GM19239 (cell line): ENCODE results near the gene M1AP.
A peak's percentile ranks its signal among the peaks of the same experiment; 100 is the strongest.

Experiments
- DNase-seq: peaks from one replicate; pipeline ENCODE4 v3.0.0; 2011; ENCODE audit warnings: low spot score; ENCODE audit not compliant: insufficient read length
- FAIRE-seq: peaks from 2 replicates; lab custom pipeline; 2011; peaks lifted over from hg19 to GRCh38; lab: Jason Lieb, UNC

Gene M1AP

DNA sequence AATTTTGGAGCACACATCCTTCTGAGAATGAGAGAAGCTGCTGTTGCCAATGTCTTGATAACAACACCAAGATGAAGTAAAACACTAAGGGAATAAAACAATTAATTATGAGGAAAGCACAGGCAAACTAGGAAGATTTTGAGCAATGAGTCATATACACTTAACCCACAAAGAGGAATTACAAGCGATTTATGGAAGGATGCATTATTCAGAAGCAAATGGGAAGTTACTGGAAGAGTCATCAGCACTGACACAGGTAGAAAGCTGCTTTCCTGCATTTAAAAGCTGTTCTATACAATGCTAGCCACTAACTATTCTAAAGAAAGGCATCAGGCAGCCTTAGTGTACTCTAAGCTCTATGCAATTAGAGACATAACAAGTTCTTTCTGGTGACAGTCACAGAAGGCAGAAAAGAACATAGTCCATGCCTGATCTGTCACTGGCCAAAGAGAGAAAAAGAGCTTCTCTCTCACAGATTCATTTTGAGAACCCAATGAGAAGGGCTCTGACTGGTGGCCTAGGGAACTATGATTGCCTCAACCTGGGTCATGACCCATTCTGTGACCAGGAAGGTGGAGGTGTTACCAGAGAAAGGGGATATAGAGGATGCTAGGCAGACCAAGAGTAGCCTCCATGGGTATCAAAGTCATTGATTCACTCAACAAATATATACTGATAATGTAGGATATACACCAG, 45.4 kb downstream of the M1AP start:
- DNase-seq, result no peak
- FAIRE-seq, result no peak

DNA sequence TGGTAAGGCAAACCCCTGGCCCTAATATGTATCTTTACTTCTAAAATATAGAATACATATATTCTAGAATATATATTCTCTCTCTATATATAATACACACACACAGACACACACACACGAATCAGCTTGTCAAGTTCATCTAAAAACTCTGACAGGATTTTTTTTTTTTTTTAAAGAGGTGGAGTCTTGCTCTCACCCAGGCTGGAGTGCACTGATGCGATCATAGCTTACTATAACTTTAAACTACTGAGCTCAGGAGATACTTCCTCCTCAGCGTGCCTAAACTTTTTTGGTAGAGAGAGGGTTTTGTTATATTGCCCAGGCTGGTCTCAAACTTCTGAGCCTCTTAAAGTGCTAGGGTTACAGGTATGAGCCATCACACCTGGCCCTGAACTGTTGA, 48.5 kb downstream of the M1AP start:
- DNase-seq (no peak), FAIRE-seq (no peak)

DNA sequence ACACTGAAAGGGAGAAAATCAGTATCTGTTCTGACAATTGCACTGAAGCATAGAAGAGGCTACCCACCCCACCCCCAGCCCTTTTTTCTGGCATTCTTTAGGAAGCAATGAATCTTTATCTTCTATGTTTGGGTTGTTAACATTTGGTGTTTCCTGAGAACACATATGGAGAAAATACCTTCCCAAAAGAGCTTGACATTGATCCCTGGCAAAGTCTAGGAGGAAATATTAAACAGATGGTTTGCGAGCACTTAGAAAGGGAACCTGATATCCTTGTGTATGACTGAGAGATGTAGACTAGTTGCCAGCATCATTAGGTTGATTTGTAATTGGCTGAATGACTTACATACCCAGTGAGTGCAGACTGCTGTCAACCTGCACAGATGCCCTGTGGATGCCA, 50.7 kb downstream of the M1AP start:
- FAIRE-seq (no peak), DNase-seq (no peak)

DNA sequence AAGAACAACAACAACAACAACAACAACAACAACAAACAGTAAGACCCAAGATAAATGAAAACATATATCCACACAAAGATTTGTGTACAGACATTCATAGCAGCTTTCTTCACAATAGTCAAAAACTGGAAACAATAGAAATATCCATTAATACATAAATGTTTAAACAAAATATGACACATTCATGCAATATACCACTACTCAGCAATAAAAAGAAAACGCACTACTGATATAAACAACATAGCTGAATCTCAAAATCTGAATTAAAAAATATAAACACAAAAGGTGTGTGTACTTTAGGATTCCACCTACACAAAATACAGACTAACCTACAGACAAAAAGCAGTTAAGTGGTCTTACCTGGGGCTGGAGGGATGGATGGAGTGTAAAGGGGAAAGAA, 51.5 kb downstream of the M1AP start:
- DNase-seq, result no peak
- peak; percentile 44 for FAIRE-seq

DNA sequence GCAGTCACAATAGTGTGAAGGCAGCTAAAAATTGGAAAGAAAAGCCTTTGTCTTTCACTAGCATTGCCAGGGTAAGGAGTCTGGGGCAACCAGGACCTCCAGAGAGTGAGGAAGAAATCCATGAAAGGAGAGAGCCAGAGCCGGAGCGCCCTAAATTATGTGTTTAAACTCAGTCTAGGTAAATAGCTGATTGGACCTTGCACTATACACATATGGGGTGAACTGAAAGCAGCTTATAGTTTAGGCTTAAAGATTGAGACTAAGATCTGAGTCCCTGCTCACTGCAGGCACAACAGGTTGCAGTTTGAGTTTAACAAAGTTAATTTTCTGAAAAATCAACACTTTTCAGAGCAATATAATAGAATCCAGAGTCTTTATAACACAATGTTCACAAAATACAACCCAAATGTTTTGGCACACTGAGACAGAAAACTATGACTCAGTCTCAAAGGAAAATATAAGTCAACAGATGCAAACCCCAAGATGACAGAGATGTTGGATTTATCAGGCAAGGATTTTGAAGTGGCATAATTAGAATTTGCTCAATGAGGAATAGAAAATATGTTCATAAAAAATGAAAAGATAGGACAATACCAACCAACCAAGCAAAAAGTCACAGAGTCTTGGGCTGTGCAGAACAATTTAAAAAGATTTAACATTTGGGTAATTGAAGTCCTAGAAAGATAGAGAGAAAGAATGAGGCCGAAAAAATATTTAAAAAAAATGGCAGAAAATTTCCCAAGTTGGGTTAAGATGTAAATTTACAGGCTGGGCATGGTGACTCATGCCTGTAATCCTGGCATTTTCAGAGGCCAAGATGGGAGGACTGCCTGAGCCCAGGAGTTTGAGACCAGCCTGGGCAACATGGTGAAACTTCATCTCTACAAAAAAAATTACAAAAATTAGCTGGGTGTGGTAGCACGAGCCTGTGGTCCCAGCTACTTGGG, 54.0 kb downstream of the M1AP start:
- FAIRE-seq, result no peak

DNA sequence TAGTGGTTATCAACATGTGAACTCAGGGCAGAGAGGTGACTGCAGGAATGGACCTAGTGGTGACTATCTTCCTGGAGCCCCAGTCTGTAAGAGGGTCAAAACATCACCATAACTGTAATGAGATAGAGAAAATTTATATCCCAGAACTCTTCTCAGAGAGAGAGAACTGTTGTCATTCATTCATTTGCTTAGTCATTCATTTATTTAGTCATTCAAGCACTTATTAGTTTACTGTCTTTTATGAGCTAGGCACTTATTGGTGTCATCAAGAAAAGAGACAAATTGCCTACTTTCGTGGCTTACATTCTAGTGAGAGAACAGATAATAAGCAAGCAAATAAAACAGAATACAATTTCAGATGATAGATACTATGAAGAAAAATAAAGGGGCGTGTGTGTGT, 59.5 kb downstream of the M1AP start:
- FAIRE-seq (no peak), DNase-seq (no peak)

More for the DNA sequence above, 54.0 kb downstream of the M1AP start:
- no peak for DNase-seq

DNA sequence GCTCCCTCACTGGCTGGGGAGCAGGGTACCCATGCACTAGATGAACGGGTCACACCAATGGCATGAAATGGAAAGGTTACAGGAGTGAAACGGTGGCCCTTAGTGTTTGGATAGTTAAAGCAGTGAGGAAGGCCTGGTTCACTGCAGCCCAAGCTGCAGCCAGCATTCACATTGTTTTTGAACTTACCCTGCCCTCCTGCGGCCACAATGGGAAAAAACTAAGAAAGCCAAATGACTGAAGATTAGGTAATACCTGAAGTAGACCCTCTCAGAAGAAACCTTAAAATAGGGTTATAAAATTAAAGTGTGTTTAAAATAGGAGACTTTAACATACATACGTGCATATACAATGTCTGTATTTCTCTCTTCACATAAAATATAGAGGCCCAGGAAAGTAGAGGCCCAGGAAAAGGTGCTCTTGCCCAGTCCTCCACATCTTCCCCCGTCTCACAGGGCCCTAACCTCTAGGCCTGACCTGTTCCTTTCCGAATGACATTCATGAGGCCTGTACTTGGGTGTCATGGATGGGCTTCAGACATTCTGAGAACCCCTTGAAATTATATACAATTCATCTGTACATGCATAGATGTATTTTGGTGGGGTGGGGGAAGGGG, 60.4 kb downstream of the M1AP start:
- FAIRE-seq (peak; percentile 92), DNase-seq (peak; percentile 39)

DNA sequence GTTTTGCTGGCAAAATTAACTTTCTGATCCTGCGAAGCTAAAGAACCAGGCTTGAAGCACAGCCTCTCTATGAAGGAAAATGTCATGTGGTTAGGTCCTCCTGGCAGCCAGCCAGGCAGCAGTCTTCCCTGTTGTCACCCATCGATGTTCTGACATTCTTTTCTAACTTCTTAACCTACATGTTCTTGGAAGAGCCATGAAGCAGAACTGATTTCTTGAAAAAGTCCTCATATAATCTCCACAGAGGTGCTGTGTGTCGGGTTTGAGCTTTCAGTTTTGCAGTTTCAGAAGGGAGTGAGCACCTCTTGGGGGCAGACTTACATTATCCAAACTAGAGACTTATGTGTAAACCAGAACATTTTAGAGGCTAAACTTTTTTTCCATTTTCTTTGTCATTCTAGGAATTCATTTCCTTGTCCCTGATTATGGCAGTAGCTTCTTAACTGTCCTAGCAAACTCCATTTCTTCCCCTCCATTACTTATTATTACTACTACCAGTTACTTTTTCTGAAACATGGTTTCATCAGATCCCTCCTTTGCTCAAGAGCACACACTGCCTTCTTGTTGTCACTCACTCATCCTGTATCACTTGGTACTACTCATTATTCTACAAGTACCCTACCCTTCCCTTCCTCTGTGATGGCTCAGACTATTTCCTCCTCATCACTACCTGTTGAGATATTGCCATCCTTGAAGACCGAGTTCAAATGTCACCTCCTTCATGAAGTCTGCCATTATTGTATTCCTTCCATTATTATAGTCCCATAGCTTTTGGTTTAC, 62.5 kb downstream of the M1AP start:
- FAIRE-seq (peak; percentile 90), DNase-seq (no peak)

DNA sequence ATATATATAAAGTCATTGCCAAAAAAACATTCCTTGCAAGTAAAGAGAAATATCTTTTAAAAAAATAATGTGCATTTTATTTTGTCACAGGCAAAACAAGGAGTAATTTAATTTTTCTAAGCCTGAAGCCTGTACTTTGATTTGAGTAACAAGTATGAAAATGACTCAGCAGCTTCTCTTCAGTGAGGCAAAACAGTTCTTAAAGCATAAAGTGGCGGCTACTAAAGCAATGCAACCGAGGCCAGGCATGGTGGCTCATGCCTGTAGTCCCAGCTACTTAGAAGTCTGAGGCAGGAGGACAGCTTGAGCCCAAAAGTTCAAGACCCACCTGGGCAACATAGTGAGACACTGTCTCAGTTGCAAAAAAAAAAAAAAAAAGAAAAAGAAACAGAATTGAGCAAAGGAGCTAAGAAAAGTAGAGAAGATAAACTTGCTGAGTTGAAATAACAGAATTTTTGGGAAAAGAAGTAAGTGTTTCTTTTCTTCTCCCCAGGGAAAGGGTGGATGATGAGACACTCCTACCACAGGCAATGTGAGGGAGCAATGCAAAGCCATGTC, 64.0 kb downstream of the M1AP start:
- FAIRE-seq (peak; percentile 79), DNase-seq (no peak)

DNA sequence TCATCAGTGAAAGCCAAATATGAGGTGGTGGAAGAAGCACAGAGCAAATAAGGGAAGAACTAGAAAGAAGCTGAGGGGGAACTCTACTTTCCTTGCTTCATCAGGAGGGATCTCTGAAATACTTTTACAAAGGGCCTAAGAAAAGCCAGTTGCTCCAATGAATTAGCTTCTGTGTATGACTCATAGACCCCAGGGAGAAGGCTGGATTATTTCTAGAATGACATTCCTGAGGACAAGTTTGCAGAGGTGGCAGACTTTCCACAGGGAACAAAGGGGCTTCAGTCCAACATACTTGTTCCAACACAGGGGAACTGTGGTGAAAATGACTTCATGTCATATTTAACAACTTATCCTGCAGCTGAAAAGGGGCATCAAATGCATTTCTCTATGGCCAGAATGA, 64.6 kb downstream of the M1AP start:
- FAIRE-seq (no peak), DNase-seq (no peak)

DNA sequence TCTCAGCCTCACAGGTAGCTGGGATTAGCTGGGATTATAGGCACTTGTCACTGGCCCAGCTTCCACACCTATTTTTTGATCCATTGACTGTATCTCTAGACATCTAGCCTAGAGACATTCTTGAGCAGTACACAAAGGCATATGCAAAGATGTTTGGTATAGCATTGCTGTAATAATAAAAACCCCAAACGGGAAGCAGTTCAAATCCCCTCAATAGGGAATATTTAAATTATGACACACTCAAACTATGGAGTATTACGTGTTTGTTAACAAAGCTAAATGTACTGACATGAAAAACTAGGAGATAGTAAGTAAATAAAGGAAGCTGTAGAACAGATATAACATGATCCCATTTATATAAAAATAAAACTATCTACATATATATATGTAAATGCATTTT, 65.9 kb downstream of the M1AP start:
- DNase-seq (no peak), FAIRE-seq (no peak)

DNA sequence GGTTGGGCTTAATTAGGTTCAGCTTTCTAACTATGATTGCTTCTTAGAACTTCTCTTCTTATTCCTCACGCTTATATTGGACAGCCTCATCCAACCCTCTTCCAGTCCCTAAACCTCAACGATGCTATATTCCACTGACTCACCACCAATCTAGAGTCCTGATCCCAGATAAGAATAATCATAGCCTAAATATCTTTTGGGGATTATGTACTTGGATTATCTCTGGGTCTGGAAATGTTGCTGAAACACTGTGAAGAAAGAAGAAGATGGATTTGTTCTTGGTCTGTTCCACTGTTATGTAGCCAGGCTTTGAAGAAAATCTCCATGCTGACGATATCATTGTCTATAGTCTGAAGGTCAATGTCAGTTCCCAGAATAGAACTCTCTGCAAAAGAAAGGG, 66.7 kb downstream of the M1AP start:
- DNase-seq (no peak), FAIRE-seq (no peak)

DNA sequence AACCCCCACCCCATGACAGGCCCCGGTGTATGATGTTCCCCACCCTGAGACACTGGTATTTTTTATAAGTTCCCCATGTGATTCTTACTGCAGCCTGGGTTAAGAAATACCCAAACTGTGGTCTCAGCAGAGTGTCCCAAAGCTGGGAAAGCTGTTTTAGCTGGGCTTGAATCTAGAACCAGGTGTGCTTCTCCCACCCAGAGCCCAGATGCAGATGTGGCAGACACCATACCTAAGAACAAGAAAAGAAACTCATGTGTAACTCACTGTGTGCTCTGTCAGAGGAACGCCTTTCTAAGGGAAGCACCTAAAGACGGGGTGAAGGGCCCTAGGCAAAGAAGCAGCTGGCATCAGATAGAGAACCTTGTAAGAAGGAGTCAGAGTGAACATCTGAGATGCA, 69.7 kb downstream of the M1AP start:
- FAIRE-seq (peak; percentile 75), DNase-seq (no peak)

DNA sequence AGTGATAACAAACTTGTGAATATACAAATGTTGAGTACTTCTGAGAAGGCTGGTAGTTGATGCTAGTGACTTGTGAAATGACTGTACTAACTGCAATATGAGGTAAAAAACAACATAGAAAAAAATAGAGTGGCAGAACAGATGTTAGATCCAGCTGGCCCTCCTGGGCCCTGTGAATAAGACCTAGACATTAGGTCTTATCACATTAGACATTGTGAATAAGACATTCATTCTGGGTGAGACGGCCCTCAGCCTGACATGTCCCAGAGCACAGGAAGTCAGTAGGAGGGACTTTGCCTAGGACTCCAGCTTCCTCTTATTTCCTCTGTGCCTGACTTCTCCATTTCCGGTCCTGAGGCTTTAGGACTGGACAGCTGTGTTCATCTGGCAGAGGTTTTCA, 70.7 kb downstream of the M1AP start:
- FAIRE-seq, result peak; percentile 83
- DNase-seq, result no peak

DNA sequence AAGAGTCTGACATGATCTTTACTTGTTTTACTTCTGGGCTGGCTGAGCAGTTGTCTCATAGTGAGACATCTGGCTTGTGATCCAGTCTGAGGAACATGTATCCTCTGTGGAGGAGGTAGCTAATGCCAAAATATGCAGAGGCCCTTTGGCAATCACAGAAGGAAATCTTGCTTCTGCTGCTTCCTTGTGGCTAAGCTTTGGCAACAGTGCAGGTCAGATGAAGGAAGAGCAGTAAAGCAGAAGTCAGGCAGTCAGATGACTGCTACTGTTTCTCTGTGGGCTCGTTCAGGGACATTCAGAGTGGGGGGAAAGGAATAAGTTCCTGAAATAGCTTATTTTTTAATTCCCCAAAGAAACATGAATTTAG, 71.3 kb downstream of the M1AP start:
- no peak for DNase-seq
- no peak for FAIRE-seq

DNA sequence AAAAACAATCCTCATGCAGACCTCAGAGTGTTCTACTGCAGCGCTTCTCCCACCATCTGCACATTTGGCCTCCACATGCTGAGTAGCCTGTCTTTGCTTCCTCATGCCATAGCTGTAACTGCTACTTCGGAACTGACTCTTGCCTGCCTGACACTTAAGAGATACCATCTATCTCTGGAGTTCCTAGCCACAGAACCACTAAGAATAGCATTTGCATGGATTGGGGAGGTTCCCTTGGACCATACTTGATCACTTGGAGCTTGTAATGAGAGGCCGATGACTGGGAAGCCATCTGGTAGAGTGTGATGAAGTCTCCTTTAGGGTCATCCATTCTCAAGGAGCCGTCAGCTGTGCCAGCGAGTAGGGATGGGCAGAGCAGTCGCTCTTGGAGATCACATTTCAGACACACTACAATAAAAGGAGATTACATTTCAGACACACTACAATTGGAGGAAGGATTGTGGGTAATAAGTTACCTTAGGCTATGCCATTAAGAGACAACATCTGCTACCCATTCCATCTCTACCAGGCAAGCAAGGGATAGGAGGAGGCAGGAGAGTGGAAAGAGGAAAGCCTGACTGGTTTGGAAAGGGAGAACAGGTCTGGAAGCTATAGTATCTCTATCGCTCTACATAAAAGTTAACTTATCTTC, 71.8 kb downstream of the M1AP start:
- DNase-seq, result no peak
- no peak for FAIRE-seq

DNA sequence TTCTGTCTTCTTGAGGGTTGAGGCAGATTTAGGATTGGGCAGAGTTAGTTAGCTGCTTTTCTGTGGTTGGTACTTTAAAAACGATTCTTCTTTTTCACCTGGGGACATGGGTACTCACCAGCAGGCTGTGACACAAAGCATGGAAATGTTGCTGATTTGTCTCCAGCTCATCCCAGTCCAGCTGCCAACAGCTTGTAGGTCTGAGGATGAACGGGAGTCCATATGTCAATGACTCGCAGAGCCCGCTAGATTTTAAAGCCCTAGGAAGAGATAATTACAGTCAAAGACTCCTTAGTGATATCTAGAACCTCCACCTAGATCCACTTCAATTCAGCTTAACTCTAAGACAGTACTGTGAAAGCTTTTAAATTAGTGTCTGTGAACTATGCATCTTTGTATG, 72.8 kb downstream of the M1AP start:
- no peak for FAIRE-seq
- no peak for DNase-seq

DNA sequence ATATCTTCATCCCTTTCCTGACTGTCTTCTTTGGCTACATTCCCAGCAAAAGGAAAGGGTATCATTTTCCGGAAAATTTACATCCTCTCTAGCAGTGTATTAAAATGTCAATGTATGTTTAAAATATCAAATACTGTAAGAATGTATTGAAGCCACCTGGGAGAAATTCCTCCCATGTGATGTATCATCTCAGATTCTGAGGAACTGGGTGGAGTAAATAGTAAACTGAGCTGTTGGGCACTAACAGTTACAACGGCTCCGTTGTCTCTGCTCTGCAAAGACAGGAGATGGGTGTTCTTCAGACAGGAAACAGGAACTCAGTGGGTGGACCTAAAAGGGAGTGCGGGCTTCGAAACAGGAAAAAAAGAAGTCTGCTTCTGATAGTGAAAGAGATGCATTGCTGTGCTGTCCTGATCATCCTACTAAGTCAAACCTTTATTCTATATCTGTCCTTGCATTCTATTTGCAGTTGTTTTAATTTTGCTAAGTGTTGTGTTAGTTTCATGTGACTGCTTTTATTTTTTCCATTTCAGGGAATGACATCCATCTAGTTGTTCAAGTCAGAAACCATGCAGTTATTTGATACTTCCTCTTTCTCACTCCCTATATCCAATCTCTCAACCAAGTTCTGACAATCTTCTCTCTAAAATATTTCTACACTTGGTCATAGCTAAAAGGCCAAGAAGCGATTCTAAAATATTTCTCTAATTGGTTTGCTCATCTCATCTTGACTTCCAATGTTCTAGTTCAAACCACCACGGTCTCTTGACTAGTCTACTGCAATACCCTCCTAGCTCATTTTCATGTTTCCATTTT, 74.2 kb downstream of the M1AP start:
- FAIRE-seq, result peak; percentile 90
- no peak for DNase-seq
